ENCODE measurements around the gene MICALL2.

MICALL2 gene

GRCh38 chr7:1458683-1459511 lies at the start of gene MICALL2:
MICALL2 (minus strand) TSS chr7:1459470; CDS start chr7:1459326, 144 bp downstream.
- no peak for DNase-seq

GRCh38 chr7:1508277-1508758 lies 49.0 kb upstream of the MICALL2 start:
- DNase-seq, result peak; percentile 24

- no peak for DNase-seq
These were observed 46.7 kb upstream of the MICALL2 start for GRCh38 chr7:1505731-1506550.

GRCh38 chr7:1503816-1504775 lies 44.8 kb upstream of the MICALL2 start, which contains the start of gene INTS1:
INTS1 (minus strand) TSS chr7:1504389; CDS start chr7:1503960, 429 bp downstream.
- peak; percentile 84 for DNase-seq

GRCh38 chr7:1503390-1503789 lies 44.1 kb upstream of the MICALL2 start:
- no peak for DNase-seq

- DNase-seq, result no peak
These were observed 43.6 kb upstream of the MICALL2 start for GRCh38 chr7:1502845-1503244.

GRCh38 chr7:1501487-1502270 lies 42.4 kb upstream of the MICALL2 start:
- DNase-seq, result no peak

- no peak for DNase-seq
These were observed 41.0 kb upstream of the MICALL2 start for GRCh38 chr7:1500064-1500807.

GRCh38 chr7:1499367-1500029 lies 40.2 kb upstream of the MICALL2 start:
- DNase-seq, result no peak

- no peak for DNase-seq
These were observed 39.4 kb upstream of the MICALL2 start for GRCh38 chr7:1498370-1499305.

GRCh38 chr7:1497293-1497927 lies 38.1 kb upstream of the MICALL2 start:
- no peak for DNase-seq

- DNase-seq, result no peak
These were observed 37.4 kb upstream of the MICALL2 start for GRCh38 chr7:1496531-1497292.

GRCh38 chr7:1495564-1496242 lies 36.4 kb upstream of the MICALL2 start:
- no peak for DNase-seq

- no peak for DNase-seq
These were observed 35.7 kb upstream of the MICALL2 start for GRCh38 chr7:1494866-1495563.

- no peak for DNase-seq
These were observed 35.2 kb upstream of the MICALL2 start for GRCh38 chr7:1494447-1494846.

GRCh38 chr7:1493571-1493970 lies 34.3 kb upstream of the MICALL2 start:
- DNase-seq, result no peak

- DNase-seq, result no peak
These were observed 33.9 kb upstream of the MICALL2 start for GRCh38 chr7:1493129-1493528.
